SKM-1 (cell line): ENCODE measurements around the gene B3GAT1.
"Not testable (repeated sequence)": the region's sequence is repeated elsewhere in the genome, so short reads cannot be mapped to it uniquely, and the experiment has no call there.

Source experiments
- DNase-seq: peaks from one replicate; lab custom pipeline; 2025; ENCODE audit not compliant: unreplicated experiment; lab: John Stamatoyannopoulos, UW

Gene B3GAT1

DNA sequence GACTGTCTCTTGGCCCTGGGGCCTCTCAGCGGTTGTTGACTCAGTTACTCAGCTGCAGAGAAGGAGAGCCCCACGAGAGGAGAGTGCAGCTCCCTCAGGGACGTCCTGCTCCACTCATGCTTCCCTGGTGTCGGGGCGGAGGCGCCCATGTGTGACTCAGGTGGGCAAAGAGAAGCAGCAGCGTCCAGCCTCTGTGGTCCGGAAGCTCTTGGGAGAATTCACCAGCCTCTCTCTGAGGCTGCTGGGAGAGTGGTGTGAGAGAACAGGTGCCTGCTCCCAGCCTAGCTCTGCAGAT, 54.5 kb downstream of the B3GAT1 start:
- DNase-seq, result no peak

- DNase-seq, result no peak
Observed at GRCh38 chr11:134356656-134357544, 55.1 kb downstream of the B3GAT1 start.

DNA sequence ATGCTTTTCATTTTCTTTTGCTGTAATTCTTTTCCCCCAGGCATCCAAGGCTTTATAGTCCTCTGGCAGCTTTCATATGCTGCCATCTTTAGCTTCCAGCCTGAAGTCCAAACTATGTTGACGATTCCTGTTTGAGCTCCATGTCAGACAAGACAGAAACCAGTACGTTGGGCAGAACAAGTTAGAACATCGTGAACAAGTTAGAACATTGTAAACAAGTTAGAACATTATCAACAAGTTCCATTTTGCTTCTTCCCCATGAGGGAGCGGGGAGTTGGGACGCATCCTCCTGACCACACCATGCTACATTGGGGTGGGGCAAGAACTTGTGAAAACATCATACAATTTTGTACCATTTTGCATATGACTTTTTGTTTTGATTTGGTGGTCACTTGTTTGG, 56.4 kb downstream of the B3GAT1 start:
- no peak for DNase-seq

- no peak for DNase-seq
Observed at GRCh38 chr11:134355136-134355535, 56.9 kb downstream of the B3GAT1 start.

DNA sequence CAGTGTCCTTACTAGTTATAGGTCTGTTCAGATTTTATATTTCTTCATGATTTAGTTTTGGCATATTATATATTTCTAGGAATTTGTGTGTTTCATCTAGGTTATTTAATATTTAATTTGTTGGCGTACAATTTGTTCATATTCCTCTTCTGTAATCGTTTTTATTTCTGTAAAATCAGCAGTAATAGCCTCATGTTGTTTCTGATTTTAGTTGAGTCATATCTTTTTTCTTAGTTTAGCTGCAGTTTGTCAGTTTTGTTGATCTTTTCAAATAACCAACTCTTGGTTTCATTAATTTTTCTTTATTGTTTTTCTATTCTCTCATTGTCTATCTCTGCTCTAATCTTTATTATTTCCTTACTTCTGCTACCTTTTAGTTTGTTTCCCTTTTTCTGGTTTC, 59.9 kb downstream of the B3GAT1 start:
- DNase-seq, result no peak

DNA sequence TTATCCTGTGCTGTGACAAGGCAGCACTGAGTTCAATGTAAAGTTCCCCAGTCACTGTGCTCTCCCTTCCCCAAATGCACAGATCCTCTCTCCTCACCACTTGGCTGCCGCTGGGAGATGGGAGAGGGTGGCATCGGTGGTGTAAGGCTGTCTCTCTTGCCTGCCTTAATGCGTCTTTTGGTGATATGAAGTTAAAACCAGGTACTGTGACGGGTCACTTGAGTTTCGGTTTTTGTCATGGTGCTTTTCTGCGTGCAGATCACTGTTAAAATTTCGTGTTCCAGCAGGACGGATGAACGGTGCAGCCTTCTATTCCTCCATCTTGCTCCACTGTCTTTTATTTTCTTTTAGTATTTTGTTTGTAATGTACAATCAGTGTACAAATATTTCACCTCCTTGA, 61.7 kb downstream of the B3GAT1 start:
- DNase-seq, result no peak

- DNase-seq, result no peak
Observed at GRCh38 chr11:134349802-134350355, 62.2 kb downstream of the B3GAT1 start.

DNA sequence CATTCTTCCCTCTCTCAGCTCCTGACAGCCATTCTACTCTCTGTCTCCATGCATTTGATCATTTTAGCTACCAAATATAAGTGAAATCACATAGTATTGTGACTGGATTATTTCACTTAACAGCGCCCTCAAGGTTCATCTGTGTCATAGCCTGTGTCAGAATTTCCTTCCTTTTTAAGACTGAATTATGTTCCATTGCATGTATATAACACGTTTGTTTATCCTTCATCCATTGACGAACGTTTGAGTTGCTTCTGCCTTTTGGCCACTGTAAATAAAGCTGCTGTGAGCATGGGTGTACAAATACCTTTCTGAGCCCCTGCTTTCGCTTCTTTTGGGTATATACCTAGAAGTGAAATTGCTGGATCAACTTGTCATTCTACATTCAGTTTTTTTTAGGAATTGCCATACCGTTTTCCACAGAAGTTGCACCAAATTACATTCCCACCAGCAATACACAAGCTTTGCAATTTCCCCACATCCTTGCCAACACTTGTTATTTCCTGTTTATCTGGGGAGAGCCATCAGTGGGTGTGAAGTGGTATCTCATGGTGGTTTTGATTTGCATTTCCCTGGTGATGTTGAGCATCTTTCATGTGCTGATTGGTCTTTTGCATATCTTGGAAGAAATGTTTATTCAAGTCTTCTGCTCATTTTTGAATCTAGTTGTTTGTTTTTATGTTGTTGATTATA, 62.8 kb downstream of the B3GAT1 start:
- no peak for DNase-seq

DNA sequence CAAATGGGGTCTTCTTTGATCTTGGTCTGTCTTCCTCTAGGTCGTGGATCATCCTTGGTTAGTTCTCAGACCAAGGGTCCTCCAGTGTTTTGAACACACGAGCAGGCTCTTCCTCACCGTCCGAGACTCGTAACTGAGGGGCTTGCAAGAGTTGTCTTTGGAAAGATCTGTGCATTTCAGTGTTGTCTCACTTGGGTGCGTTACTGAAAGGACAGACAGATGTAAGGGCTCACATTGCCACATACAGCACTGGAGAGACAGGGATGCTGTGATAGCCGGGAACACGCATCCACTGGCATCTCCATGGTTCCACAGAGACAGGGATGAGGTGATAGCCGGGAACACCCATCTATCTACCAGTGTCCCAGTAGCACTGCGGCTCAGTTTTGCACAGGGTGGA, 64.6 kb downstream of the B3GAT1 start:
- no peak for DNase-seq

GRCh38 chr11:134346976-134347350, 65.1 kb downstream of the B3GAT1 start:
- no peak for DNase-seq

GRCh38 chr11:134346101-134346975, 65.7 kb downstream of the B3GAT1 start:
- DNase-seq, result no peak

GRCh38 chr11:134345237-134345550, 66.8 kb downstream of the B3GAT1 start:
- DNase-seq, result no peak

DNA sequence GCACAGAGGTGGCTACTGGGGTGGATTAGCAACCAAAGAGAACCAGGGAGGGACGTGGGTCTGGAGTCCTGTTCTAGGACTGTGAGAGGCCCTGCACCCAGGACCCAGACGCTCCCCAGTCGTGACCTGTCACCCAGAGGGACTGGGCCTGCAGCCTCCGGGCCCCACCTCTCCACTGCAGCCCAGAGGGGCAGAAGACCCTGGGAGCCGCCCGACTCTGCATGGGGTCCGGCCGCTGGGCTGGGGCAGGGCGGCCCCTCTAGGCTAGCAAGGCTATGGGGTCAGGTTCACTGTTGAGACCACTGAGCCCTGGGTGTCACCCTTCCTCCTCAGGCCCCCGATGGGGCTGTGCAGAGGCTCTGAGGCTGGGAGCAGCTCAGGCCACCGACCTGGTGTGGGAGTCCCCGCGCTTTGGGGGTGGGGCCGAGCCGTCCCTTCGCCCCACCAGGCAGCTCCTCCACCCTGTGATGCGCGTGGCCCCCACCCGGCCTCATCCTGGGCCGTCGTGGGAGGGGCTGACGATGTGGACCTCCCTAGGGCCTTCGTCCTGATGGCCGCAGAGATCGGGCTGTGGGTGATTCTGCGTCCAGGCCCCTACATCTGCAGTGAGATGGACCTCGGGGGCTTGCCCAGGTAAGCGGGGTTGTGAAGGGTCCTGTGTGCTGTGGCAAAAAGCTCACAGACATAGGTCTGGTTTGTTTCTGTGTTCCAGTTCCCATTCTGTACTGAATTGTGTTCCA, 67.4 kb downstream of the B3GAT1 start:
- not testable (repeated sequence) for DNase-seq

- DNase-seq, result no peak
Observed at GRCh38 chr11:134343646-134344045, 68.4 kb downstream of the B3GAT1 start.

DNA sequence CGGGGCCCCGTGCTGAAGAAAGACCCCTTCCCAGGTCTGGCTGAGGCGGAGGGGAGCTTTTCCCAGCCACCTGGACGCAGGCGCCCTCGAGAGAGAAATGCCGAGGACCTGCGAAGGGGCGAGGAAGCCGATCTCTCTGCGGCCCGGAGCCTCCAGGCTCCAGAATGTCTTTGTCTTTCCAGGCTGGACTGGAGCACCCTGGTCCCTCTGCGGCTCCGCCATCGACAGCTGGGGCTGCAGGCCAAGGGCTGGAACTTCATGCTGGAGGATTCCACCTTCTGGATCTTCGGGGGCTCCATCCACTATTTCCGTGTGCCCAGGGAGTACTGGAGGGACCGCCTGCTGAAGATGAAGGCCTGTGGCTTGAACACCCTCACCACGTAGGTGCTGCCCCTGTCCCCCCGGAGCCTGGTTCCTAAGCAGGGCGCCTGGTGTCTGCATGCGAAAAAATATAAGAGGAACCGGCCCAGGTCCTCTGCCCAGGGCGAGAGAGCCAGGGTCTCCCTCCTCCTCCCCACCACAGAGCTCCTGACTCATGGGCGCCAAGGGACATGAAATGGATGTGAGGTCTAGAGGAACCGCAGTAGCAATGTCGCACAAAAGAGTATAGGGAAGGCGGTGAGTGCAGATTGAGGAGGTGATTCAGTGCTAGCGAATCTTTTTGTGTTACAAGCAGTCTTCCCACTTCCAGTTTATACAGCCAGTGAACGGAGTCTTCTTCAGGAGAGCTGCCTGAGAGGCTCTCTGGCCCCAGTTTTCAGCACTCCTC, 69.3 kb downstream of the B3GAT1 start:
- no peak for DNase-seq

- no peak for DNase-seq
Observed at GRCh38 chr11:134341805-134342571, 70.1 kb downstream of the B3GAT1 start.

DNA sequence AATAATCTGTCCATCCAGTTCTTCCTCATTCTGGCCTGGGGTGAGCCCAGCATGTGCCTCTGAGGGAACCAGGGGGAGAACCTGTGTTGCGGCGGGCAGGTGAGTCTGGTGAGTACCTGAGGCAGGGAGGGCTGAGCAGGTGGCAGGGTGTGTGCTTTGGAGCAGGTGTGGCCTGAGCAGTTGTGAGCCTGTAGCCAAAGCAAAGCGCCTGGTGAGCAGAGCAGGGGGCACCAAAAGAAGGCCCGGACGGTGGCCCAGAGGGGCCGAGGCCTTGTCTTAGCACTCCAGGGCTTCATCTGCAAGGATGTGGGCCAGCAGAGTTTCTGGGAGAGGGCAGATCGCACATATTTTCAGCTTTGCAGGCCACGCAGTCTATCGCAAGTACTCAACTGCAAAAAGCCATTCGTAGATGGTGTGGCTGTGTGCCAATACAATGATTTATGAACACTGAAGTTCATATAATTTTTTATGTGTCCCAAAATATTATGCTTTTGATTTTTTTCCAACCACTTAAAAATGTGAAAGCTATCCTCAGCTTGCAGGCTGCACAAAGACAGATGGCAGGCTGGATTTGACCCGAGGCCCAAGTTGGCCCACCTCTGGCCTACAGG, 71.6 kb downstream of the B3GAT1 start:
- no peak for DNase-seq

GRCh38 chr11:134339756-134340155, 72.3 kb downstream of the B3GAT1 start:
- DNase-seq, result no peak

- DNase-seq, result no peak
Observed at GRCh38 chr11:134338654-134339053, 73.4 kb downstream of the B3GAT1 start.
